ENCODE results near the gene PRKD1.

The PRKD1 gene

DNA sequence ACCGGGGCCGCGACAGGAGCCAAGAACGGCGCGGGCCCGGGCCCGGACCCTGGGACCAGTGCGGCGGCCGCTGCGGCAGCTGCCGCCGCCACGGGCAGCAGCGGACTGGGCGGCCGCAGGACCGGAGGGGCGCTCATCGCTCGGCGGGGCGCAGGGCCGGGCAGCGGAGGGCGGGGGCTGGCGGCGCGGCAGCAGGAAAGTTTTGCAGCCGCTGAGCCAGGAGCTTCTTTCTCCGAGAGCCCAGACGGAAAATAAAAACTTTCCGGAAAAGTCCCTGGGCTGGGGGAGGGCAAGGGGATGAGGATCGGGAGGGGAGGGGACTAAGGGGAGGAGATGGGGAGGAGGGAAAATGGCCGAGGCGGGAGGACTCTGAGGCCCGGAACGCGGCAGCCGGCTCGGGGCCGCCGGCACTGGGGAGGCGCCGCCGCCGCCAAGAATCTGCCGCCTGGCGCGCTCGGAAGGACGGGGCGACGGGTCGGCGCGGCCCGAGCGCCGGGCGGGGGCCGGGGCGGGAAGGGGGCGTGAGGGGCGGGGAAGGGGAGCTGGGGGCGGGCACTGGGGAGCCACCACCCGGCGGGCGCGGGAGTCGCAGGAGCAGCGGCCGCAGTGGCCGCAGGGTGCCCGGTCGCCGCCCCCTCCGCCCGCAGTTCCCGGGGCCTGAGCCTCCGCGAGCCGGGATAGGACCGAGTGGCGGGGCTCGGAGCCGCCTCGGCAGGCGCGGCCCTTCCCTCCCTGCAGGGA is at the start of gene PRKD1:
Gene PRKD1, minus strand, starts transcription at position 472 of the 741 bp plus-strand sequence.
- DNase-seq = no peak

DNA sequence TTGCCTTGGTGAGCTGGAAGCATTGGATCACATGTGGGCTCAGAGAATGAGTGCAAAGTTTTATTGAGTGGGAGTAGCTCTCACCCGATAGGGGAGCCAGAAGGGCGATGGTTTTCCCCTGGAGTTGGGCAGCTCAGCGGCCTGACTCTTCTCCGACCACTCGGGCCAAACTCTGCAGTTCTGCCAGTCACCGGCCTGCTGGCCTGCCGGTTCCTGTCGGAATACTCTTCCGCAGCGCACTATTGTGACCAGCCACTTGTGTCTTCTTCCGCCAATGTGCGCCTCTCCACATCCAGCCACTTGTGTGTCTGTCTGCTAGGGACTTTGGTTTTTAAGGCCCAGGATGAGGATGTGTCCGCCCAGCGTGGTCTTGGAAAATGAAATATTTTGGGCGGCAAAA is 43.5 kb upstream of the PRKD1 start:
- no peak for DNase-seq

DNA sequence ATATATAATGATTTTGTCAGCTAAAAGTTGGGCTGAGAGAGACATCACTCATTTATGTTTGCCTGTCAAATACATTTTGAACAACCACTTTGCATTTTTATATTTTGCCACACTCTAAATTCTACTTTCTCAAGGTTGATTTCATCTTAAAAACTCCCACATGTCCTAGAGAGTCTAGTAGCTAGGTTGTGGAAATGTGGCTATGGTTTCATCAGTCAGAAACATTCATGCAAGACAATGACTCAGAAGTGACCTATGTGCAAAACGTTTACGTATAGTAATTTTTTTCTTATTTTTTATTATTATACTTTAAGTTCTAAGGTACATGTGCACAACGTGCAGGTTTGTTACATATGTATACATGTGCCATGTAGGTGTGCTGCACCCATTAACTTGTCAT is 27.4 kb upstream of the PRKD1 start:
- no peak for DNase-seq

DNA sequence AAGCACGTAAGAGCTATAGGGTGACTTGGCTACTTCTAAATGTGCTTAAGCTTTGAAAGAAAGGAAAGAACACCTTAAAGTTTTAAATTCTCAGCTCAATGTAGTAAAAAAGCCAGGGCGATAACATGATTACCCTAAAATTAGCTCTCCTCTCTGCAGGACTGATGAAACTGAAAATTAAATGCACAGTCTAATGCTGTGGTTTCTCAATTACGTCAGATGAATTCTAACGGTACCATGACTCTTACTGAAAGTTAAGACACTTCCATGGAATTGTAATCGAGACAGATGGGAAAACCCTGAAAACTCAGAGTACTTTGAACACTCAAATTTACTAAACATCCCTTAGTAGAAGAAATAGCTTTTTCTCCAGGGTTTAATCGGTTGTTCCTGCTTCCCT is 25.9 kb upstream of the PRKD1 start:
- no peak for DNase-seq

GRCh38 chr14:29944091-29944490 is 16.4 kb upstream of the PRKD1 start:
- no peak for DNase-seq

DNA sequence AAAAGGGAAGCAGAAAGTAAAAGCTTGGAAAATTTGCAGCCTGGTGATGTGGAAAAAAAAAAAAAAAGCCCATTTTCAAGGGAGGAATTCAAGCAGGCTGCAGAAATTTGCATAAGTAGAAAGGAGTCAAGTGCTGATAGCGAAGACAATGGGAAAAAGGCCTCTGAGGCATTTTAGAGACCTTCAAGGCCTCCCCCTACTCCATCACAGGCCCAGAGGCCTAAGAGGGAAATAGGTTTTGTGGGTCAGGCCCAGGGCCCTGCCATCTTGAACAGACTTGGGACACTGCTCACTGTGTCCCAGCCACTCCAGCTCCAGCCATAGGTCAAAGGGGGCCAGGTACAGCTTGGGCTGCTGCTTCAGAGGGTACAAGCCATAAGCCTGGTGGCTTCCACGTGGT is 13.8 kb upstream of the PRKD1 start:
- no peak for DNase-seq

DNA sequence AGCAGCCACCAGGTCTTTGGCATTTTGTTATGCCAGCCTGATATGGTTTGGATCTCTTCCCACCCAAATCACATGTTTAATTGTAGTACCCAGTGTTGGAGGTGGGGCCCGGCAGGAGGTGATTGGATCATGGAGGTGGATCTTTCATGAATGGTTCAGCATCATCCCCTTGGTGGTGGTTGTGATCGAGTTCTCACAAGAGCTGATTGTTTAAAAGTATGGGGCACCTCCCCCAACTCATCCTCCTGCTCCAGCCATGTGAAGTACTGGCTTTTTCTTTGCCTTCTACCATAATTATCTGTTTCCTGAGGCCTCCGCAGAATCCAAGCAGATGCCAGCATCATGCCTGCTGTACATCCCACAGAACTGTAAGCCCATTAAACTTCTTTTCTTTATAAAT is 12.8 kb upstream of the PRKD1 start:
- DNase-seq = no peak

DNA sequence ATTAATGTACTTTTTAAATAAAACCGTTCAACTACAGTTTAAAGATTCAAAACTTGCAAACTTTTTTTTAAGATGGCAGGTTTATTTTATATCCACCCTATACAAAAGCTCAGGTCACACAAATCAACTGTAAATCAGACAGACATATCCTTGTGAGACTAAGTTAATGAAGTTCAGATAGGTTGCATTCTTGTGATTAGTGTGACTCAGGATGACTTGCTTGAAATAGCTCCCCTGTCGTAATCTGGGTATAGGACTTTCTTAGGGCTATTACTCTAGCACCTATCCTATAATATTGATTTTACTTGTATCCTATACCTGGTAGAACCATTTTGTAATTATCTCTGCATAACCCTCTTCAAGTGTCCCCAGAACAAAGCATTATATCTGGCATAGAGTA is 9.5 kb upstream of the PRKD1 start:
- DNase-seq = peak; percentile 26

DNA sequence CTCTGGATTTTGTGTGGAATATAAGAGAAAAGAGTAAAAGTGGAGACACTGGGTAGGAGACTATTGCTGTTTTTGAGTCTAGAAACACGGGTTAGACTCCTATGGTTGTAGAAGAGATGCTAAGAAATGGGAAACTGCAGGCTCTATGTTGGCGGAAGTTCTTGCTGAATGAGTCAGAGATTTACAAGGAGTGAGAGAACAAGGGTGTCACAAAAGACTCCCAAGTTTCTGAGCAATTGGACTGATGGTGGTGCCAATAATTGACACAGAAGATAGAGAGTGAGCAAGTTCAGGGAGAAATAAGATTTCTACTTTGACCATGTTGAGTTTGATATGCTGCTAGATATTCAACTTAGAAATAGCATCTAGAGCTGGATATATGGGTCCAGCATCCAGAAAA is 2.6 kb upstream of the PRKD1 start:
- DNase-seq = no peak

DNA sequence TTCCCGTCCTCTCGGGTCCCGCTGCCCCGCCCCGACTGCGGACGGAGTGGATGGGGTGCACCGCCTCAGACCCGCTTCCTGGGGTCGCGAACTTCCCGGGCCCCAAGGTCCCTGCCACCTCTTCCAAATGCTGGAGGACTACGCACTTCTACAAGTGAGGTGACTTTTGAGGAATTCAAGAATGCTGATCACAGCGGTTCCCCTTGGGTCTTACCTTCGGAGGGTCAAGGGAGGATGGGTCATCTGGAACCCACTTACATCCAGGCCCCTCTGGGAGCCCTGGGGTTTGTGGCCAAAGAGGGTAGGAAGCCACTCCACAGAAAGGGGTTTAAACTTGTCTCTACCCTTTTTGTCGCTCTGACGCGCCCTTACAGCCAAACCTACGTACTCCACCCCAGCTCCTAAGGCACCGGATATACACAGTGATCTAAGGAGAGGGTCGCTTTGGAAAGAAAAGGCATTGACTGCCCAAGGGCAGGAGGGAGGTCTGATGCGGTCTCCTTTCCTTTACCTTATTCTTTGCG is 532 bp upstream of the PRKD1 start:
- no peak for DNase-seq

DNA sequence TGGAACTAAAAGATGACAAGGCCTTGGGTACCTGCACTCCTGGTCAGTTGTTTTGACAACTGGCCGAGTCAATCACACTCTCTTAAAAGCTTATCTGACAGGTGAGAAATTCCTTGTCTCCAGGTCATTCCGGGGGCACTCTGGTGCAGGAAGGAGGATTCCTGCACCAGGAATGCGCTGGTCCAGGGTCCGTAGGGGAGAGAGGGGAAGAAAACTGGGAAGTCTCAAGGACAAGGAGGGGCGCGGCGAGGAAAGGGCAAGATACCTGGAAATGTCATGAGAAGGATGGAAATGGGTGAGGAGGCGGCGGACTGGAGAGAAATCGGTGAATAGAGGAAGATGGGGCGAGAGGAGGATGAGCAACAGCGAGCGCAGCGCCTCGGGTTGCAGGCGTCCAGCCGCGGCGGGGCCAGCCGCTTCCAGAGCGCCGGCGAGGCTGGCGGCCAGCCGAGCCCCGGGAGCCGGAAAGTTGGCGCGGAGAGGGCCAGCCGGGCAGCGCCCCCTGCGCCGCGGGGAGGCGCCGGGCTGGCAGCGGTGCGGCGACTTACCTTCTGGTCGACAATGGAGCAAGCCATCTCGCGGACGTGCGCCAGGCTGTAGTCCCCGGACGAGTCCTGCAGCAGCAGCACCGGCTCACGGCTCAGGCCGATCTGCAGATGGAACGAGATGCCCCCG is 809 bp downstream of the PRKD1 start:
- peak; percentile 11 for DNase-seq

- DNase-seq = no peak
These were observed 1.4 kb downstream of the PRKD1 start for GRCh38 chr14:29926228-29926627.

DNA sequence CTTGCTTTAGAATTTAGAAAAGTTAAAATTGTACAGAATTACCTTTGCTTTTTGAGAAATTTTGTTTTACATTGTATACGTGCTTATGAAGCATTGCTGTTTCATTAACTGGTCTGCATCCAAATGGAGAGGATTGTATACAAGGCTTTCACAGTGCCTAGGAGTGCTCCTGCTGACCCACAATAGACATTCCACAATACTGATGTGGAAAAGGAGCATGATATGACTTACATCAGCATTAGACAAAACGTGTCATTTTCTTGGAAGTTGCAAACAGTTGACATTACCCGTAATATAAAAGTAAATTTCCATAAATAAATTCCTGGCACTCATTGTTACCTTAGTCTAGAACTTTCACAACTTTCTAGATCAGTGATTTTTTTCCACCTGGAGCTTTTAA is 1.9 kb downstream of the PRKD1 start:
- no peak for DNase-seq

DNA sequence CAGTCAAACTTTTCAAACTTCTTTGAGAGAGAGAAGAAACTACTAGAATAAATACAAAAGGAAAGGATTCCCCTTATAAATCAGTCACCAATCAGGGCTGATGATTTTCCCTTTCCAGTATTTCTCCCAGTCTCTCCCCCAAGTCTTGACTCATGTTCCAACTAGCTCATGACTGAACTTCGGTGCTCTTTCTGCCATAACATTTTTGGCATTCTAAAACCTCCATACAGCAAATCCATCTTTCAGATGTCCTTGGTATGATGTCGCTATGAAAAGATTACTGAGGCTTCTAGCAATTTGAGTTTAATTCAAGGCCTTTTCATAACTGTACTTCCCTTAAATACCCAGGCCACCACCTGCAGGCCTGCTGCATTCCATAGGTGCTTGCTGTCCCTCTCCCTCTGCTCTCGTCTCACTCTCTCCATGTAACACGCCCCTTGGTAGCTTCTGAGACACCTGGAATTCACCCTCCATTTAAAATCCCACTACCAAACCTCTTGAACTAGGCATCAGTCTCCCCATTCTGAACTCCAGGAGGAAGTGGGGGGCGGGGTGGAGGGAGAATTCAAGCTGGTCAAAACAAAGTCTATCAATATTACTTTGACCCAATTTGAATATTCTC is 2.4 kb downstream of the PRKD1 start:
- DNase-seq = no peak

GRCh38 chr14:29919845-29920244 is 7.8 kb downstream of the PRKD1 start:
- DNase-seq = no peak

- no peak for DNase-seq
These were observed 8.7 kb downstream of the PRKD1 start for GRCh38 chr14:29918981-29919380.

DNA sequence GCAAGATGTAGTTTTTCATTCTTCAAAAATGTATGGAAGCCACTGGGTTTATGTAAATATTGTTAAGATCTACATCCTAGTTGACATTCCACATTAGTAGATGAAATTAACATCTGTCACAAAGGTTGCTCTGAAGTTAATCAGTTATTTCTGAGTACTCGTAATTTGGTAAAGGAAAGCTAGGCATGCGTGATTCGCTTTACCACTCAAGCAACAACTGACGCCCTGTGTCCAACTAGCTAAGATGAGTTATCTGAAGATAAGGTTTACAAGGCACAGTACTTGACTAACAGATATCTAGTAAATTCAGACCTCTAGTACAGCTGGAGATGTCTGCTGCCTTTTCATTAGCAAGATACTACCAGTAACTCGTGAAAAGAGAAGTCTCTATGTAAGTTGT is 14.1 kb downstream of the PRKD1 start:
- no peak for DNase-seq

DNA sequence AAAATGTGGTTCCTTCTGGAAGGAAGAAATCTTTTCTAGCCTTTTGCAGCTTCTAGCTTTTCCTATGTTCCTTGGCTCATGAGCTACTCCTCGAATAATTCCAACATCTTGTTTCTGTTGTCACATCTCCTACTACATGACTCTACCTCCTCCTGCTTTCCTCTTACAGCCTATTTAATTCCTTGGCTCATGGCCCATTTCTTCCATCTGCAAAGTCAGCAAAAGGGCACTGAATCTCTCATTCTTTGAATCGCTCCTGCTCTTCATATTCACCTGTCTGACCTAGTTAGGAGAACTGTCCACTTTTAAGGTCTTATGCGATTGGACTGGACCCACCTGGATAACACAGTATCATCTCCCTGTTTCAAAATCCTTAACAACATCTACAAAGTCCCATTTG is 15.8 kb downstream of the PRKD1 start:
- no peak for DNase-seq

DNA sequence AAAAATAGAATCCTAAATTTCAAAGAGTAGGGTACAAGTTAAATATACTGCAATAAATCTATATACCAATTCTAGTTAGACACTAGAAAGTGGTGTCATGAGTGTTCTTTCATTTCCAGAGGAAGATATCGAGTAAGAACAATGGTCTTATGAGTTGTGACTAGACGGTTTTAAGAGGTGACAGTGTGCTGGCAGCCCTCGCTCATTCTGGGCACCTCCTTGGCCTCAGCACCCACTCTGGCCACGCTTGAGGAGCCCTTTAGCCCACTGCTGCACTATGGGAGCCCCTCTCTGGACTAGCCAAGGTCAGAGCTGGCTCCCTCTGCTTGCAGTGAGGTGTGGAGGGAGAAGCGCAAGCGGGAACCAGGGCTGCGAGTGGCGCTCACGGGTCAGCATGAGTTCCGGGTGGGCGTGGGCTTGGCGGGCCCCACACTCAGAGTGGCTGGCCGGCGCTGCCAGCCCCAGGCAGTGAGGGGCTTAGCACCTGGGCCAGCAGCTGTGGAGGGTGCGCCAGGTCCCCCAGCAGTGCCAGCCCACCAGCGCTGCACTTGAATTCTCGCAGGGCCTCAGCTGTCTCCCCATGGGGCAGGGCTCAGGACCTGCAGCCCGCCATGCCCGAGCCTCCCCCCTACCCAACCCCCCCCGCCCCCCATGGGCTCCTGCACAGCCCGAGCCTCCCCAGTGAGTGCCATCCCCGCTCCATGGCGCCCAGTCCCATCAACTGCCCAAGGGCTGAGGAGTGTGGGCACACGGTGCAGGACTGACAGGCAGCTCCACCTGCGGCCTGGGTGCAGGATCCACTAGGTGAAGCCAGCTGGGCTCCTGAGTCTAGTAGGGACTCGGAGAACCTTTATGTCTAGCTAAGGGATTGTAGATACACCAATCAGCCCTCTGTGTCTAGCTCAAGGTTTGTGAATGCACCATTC is 18.7 kb downstream of the PRKD1 start:
- no peak for DNase-seq

DNA sequence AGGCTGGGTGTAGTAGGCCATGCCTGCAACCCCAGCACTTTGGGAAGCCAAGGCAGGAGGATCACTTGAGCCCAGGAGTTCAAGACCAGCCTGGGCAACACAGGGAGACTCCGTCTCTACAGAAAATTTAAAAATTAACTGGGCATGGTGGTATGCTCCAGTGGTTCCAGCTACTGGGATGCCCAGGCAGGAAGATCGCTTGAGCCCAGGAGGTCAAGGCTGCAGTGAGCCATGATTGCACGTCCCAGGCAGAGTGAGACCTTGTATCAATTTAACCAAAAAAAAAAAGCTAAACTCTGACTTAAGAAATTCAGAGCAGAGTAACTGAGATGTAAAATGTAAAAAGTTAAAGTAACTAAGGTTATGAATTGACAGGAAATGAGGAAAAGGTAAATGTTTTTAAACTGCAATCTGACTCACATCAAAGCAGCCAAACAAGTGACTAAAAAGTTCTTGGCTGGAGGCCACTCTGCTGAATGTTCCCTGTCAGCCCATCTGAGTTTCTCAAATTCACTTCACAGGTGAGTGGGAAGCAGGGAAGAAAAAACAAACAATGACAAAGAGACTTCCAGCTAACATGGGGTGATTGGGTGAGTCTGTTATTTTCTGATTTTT is 21.3 kb downstream of the PRKD1 start:
- no peak for DNase-seq

DNA sequence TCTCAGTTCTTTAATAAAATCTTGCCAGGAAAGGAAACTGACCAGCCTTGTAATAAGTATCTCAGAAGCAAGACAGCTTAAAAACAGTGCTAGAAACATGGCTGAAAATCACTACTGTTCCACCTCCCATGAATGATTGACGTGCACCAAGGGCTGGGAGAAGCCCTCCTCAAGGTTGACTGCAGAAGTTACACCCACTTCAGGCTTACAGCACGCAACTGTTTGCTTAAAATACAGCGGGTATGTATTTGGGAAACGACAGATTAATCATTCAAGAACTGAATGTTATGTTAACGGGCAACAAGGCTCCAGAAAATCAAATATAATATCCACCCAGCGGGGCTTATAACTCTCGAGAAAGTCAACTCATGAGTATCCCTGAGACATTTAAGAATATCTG is 22.1 kb downstream of the PRKD1 start:
- DNase-seq = no peak

- no peak for DNase-seq
These were observed 26.9 kb downstream of the PRKD1 start for GRCh38 chr14:29900609-29901350.
